ENCODE results near the gene LRRFIP1. TPM values are rescaled to one million over a fixed set of nuclear protein-coding genes. Genes with fewer than 3 reads are reported as not detected.
A peak's percentile ranks its signal among the peaks of the same experiment; 100 is the strongest.

The LRRFIP1 gene
- total and polyA plus RNA-seq, 2 of the 13 experiments (the other 11 are each of a cell fraction or from before 2014, with no cell fraction given), result 15.9 to 40.5 TPM

DNA sequence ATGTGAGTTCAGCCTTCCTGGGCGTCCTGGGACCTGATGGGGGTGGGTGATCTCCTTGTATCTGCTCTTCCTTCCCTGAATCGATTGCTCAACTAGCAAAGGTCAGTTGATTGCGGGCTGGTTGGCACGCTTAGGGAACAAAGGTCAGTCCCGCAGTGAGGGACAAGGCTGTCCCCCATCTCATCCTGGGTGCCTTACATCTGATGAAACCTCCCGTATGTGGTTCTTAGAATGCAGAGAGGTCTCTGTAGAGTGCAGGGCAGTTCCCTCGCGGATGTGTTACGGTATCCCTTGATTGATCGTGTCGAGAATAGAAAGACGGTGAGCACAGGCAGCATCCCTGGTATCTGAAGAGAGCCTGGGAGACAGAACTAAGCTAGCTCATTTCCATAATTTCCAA is 114.8 kb downstream of the LRRFIP1 start (continued):
- TF ChIP-seq ZNF567 (CRISPR knock-in tag; IDR thresholded peaks at IDR 0.05; ENCODE audit: borderline replicate concordance), result no peak
- TF ChIP-seq, protein P1, sequence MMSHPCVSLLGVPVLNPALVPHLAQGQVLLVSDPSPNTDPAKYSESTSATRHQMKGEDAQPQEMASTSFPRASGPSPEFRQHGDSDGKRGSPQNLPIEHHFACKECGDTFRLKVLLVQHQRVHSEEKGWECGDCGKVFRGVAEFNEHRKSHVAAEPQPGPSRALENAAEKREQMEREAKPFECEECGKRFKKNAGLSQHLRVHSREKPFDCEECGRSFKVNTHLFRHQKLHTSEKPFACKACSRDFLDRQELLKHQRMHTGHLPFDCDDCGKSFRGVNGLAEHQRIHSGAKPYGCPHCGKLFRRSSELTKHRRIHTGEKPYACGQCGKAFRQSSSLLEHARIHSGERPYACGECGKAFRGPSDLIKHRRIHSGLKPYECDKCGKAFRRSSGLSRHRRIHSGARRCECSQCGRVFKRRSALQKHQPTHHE (CRISPR knock-in tag; IDR thresholded peaks at IDR 0.05; ENCODE audit: borderline replicate concordance), result no peak
- TF ChIP-seq ZNF263 (CRISPR knock-in tag; IDR thresholded peaks at IDR 0.05), result no peak; the same call in 1 of the 2 replicates
- no peak for TF ChIP-seq MAF1 (CRISPR knock-in tag; IDR thresholded peaks at IDR 0.05; ENCODE audit: borderline replicate concordance)
- TF ChIP-seq HMGA1 (CRISPR knock-in tag; conservative IDR thresholded peaks at IDR 0.05), result no peak
- no peak for TF ChIP-seq HNF1B (CRISPR knock-in tag; IDR thresholded peaks at IDR 0.05)
- no peak for TF ChIP-seq MTF1 (CRISPR knock-in tag; IDR thresholded peaks at IDR 0.05)
- TF ChIP-seq ZUFSP (CRISPR knock-in tag; IDR thresholded peaks at IDR 0.05; ENCODE audit: borderline replicate concordance), result no peak
- TF ChIP-seq CREB3 (CRISPR knock-in tag; IDR thresholded peaks at IDR 0.05), result no peak
- TF ChIP-seq MIER3 (CRISPR knock-in tag; IDR thresholded peaks at IDR 0.05; ENCODE audit: borderline replicate concordance), result peak; percentile 55; the same call in 1 of the 2 replicates
- no peak for TF ChIP-seq FOXP1 (IDR thresholded peaks at IDR 0.05)
- TF ChIP-seq FOXP1 (CRISPR knock-in tag; IDR thresholded peaks at IDR 0.05), result peak; percentile 78
- no peak for TF ChIP-seq SIN3A (IDR thresholded peaks at IDR 0.05; ENCODE audit: borderline replicate concordance, low read depth, low read length)
- TF ChIP-seq ZNF468 (CRISPR knock-in tag; IDR thresholded peaks at IDR 0.05), result no peak
- TF ChIP-seq SETDB1 (CRISPR knock-in tag; IDR thresholded peaks at IDR 0.05; ENCODE audit: borderline replicate concordance), result no peak
- no peak for TF ChIP-seq IKZF4 (CRISPR knock-in tag; IDR thresholded peaks at IDR 0.05; ENCODE audit: borderline replicate concordance, low read depth, not compliant biosample characterization)
- TF ChIP-seq, protein P2, sequence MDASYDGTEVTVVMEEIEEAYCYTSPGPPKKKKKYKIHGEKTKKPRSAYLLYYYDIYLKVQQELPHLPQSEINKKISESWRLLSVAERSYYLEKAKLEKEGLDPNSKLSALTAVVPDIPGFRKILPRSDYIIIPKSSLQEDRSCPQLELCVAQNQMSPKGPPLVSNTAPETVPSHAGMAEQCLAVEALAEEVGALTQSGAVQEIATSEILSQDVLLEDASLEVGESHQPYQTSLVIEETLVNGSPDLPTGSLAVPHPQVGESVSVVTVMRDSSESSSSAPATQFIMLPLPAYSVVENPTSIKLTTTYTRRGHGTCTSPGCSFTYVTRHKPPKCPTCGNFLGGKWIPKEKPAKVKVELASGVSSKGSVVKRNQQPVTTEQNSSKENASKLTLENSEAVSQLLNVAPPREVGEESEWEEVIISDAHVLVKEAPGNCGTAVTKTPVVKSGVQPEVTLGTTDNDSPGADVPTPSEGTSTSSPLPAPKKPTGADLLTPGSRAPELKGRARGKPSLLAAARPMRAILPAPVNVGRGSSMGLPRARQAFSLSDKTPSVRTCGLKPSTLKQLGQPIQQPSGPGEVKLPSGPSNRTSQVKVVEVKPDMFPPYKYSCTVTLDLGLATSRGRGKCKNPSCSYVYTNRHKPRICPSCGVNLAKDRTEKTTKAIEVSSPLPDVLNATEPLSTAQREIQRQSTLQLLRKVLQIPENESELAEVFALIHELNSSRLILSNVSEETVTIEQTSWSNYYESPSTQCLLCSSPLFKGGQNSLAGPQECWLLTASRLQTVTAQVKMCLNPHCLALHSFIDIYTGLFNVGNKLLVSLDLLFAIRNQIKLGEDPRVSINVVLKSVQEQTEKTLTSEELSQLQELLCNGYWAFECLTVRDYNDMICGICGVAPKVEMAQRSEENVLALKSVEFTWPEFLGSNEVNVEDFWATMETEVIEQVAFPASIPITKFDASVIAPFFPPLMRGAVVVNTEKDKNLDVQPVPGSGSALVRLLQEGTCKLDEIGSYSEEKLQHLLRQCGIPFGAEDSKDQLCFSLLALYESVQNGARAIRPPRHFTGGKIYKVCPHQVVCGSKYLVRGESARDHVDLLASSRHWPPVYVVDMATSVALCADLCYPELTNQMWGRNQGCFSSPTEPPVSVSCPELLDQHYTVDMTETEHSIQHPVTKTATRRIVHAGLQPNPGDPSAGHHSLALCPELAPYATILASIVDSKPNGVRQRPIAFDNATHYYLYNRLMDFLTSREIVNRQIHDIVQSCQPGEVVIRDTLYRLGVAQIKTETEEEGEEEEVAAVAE (CRISPR knock-in tag; IDR thresholded peaks at IDR 0.05; ENCODE audit: borderline replicate concordance), result 0 out of 2 replicates have a peak, but pooled peaks have one; percentile 57
- peak; percentile 73; the same call in 1 of the 2 replicates for TF ChIP-seq MEIS1 (CRISPR knock-in tag; IDR thresholded peaks at IDR 0.05; ENCODE audit: borderline replicate concordance)
- no peak for TF ChIP-seq KDM5A (IDR thresholded peaks at IDR 0.05; ENCODE audit: borderline replicate concordance, low read length)

All from HepG2 (cell line).